ENCODE measurements around the gene PTPN6.

The PTPN6 gene

GRCh38 chr12:6952121-6952862, 1.1 kb downstream of the PTPN6 start:
- peak overlapping the region; percentile 98 for H3K4me2 ChIP-seq (ENCODE audit: low read length)
- H3K79me2 ChIP-seq (ENCODE audit: control insufficient read depth, low read length): no peaks in the 10 kb centered on the region
- H3K27me3 ChIP-seq (ENCODE audit: control insufficient read depth, low read length): peaks cover 67% of the 10 kb centered on the region
- peaks cover 75% of the 10 kb centered on the region for H3K4me1 ChIP-seq (ENCODE audit: control insufficient read depth, low read length)
- no peaks in the 10 kb centered on the region for H3K9me2 ChIP-seq (replicated peaks; ENCODE audit: control insufficient read depth, low read length)
- peak overlapping the region; percentile 74; the same call in 1 of the 2 replicates for H3K27ac ChIP-seq (ENCODE audit: low read depth, low read length)
- no peaks in the 10 kb centered on the region for H3K9me3 ChIP-seq (ENCODE audit: control insufficient read depth, insufficient read depth, low read length)
- no peaks in the 10 kb centered on the region for H3K36me3 ChIP-seq (ENCODE audit: control insufficient read depth, low read length)
- no peaks in the 10 kb centered on the region for H3F3A ChIP-seq (ENCODE audit: control insufficient read depth, insufficient read depth)
- peak overlapping the region; percentile 73 for H3K4me3 ChIP-seq (ENCODE audit: low read length)
- peaks cover 10% of the 10 kb centered on the region; the same call in 1 of the 2 replicates for H4K20me1 ChIP-seq (ENCODE audit: control insufficient read depth, insufficient read depth, low read depth, low read length)
- TF ChIP-seq EZH2phosphoT487 (IDR thresholded peaks at IDR 0.05; ENCODE audit: borderline replicate concordance, low read length): no peak
- TF ChIP-seq CTCF (IDR thresholded peaks at IDR 0.05; ENCODE audit: low read depth, low read length, poor library complexity, severe bottlenecking): no peak

GRCh38 chr12:6952863-6953441, 1.8 kb downstream of the PTPN6 start:
- H3K36me3 ChIP-seq (ENCODE audit: control insufficient read depth, low read length): no peaks in the 10 kb centered on the region
- H4K20me1 ChIP-seq (ENCODE audit: control insufficient read depth, insufficient read depth, low read depth, low read length): peaks cover 10% of the 10 kb centered on the region; the same call in 1 of the 2 replicates
- no peaks in the 10 kb centered on the region for H3K9me2 ChIP-seq (replicated peaks; ENCODE audit: control insufficient read depth, low read length)
- H3K27me3 ChIP-seq (ENCODE audit: control insufficient read depth, low read length): peaks cover 69% of the 10 kb centered on the region
- H3K4me1 ChIP-seq (ENCODE audit: control insufficient read depth, low read length): peaks cover 74% of the 10 kb centered on the region
- H3K27ac ChIP-seq (ENCODE audit: low read depth, low read length): peak overlapping the region; percentile 74
- H3K4me3 ChIP-seq (ENCODE audit: low read length): peak overlapping the region; percentile 73
- H3F3A ChIP-seq (ENCODE audit: control insufficient read depth, insufficient read depth): no peaks in the 10 kb centered on the region
- peak overlapping the region; percentile 98 for H3K4me2 ChIP-seq (ENCODE audit: low read length)
- no peaks in the 10 kb centered on the region for H3K79me2 ChIP-seq (ENCODE audit: control insufficient read depth, low read length)
- no peaks in the 10 kb centered on the region for H3K9me3 ChIP-seq (ENCODE audit: control insufficient read depth, insufficient read depth, low read length)
- TF ChIP-seq EZH2phosphoT487 (IDR thresholded peaks at IDR 0.05; ENCODE audit: borderline replicate concordance, low read length) (no peak), CTCF (IDR thresholded peaks at IDR 0.05; ENCODE audit: low read depth, low read length, poor library complexity, severe bottlenecking) (no peak)

GRCh38 chr12:6953442-6954315, 2.5 kb downstream of the PTPN6 start:
- Histone ChIP-seq H3K4me1 (ENCODE audit: control insufficient read depth, low read length) (peaks cover 82% of the 10 kb centered on the region), H3K9me3 (ENCODE audit: control insufficient read depth, insufficient read depth, low read length) (no peaks in the 10 kb centered on the region), H3K4me2 (ENCODE audit: low read length) (peak overlapping the region; percentile 98), H3F3A (ENCODE audit: control insufficient read depth, insufficient read depth) (no peaks in the 10 kb centered on the region), H3K9me2 (replicated peaks; ENCODE audit: control insufficient read depth, low read length) (no peaks in the 10 kb centered on the region), H3K36me3 (ENCODE audit: control insufficient read depth, low read length) (no peaks in the 10 kb centered on the region), H3K27me3 (ENCODE audit: control insufficient read depth, low read length) (peaks cover 72% of the 10 kb centered on the region), H3K27ac (ENCODE audit: low read depth, low read length) (peak overlapping the region; percentile 74), H3K79me2 (ENCODE audit: control insufficient read depth, low read length) (no peaks in the 10 kb centered on the region), H4K20me1 (ENCODE audit: control insufficient read depth, insufficient read depth, low read depth, low read length) (peaks cover 10% of the 10 kb centered on the region; the same call in 1 of the 2 replicates), H3K4me3 (ENCODE audit: low read length) (peak overlapping the region; percentile 73)
- no peak for TF ChIP-seq CTCF (IDR thresholded peaks at IDR 0.05; ENCODE audit: low read depth, low read length, poor library complexity, severe bottlenecking)
- TF ChIP-seq EZH2phosphoT487 (IDR thresholded peaks at IDR 0.05; ENCODE audit: borderline replicate concordance, low read length): no peak; the same call in 1 of the 2 replicates

All from DOHH2 (cell line).